ENCODE results near the gene ZBTB16.

The ZBTB16 gene

GRCh38 chr11:114085965-114086793, 26.7 kb downstream of the ZBTB16 start:
- no peak for FAIRE-seq

GRCh38 chr11:114087025-114087424, 27.5 kb downstream of the ZBTB16 start:
- FAIRE-seq, result no peak

GRCh38 chr11:114088216-114088615, 28.7 kb downstream of the ZBTB16 start:
- FAIRE-seq, result no peak

GRCh38 chr11:114088836-114089235, 29.3 kb downstream of the ZBTB16 start:
- FAIRE-seq, result no peak

- no peak for FAIRE-seq
Observed at GRCh38 chr11:114089748-114090147, 30.2 kb downstream of the ZBTB16 start.

- no peak for FAIRE-seq
Observed at GRCh38 chr11:114090225-114090910, 30.9 kb downstream of the ZBTB16 start.

GRCh38 chr11:114090976-114091375, 31.5 kb downstream of the ZBTB16 start:
- no peak for FAIRE-seq

- FAIRE-seq, result no peak
Observed at GRCh38 chr11:114091516-114092397, 32.2 kb downstream of the ZBTB16 start.

GRCh38 chr11:114092478-114092877, 33.0 kb downstream of the ZBTB16 start:
- FAIRE-seq, result no peak

GRCh38 chr11:114092953-114093352, 33.4 kb downstream of the ZBTB16 start:
- FAIRE-seq, result no peak

- FAIRE-seq, result no peak
Observed at GRCh38 chr11:114094516-114094915, 35.0 kb downstream of the ZBTB16 start.

- FAIRE-seq, result no peak
Observed at GRCh38 chr11:114095899-114096298, 36.4 kb downstream of the ZBTB16 start.

GRCh38 chr11:114097832-114098231, 38.3 kb downstream of the ZBTB16 start:
- FAIRE-seq, result peak; percentile 13

GRCh38 chr11:114098927-114099326, 39.4 kb downstream of the ZBTB16 start:
- FAIRE-seq, result no peak

GRCh38 chr11:114099392-114100178, 40.1 kb downstream of the ZBTB16 start:
- no peak for FAIRE-seq

GRCh38 chr11:114102993-114103896, 43.7 kb downstream of the ZBTB16 start:
- FAIRE-seq, result no peak

GRCh38 chr11:114105611-114106010, 46.1 kb downstream of the ZBTB16 start:
- no peak for FAIRE-seq

GRCh38 chr11:114106047-114106446, 46.5 kb downstream of the ZBTB16 start:
- FAIRE-seq, result no peak

GRCh38 chr11:114106986-114107385, 47.5 kb downstream of the ZBTB16 start:
- no peak for FAIRE-seq

- no peak for FAIRE-seq
Observed at GRCh38 chr11:114108501-114109205, 49.1 kb downstream of the ZBTB16 start.

Measured in islet of Langerhans (tissue), 1 donor.